HUES48 (cell line): ENCODE results near the gene ATF6.
"Not testable (repeated sequence)": the region's sequence is repeated elsewhere in the genome, so short reads cannot be mapped to it uniquely, and the experiment has no call there.

Experiments
- H3K27ac ChIP-seq: one replicate; pipeline ENCODE4 v1.7.0; 2013; ENCODE audit warnings: low read depth, low read length, inconsistent platforms
- H3K27me3 ChIP-seq: 2 replicates; pipeline ENCODE4 v1.6.1; 2013; ENCODE audit warnings: mild to moderate bottlenecking, low read length; ENCODE audit not compliant: control insufficient read depth, insufficient read depth
- H3K36me3 ChIP-seq: 2 replicates; pipeline ENCODE4 v1.6.1; 2013; ENCODE audit warnings: low read length; ENCODE audit not compliant: control insufficient read depth, insufficient read depth
- H3K4me1 ChIP-seq: 2 replicates; pipeline ENCODE4 v1.6.1; 2013; ENCODE audit warnings: mild to moderate bottlenecking, low read length; ENCODE audit not compliant: control insufficient read depth, insufficient read depth
- H3K4me3 ChIP-seq: 2 replicates; pipeline ENCODE4 v1.5.1; 2013; ENCODE audit warnings: mild to moderate bottlenecking, low read depth, low read length
- H3K9ac ChIP-seq: 2 replicates; pipeline ENCODE4 v1.6.1; 2013; ENCODE audit warnings: mild to moderate bottlenecking, low read depth, low read length, moderate library complexity
- H3K9me3 ChIP-seq: 2 replicates; pipeline ENCODE4 v1.6.1; 2013; ENCODE audit warnings: low read length; ENCODE audit not compliant: control insufficient read depth, insufficient read depth

ATF6 gene

DNA sequence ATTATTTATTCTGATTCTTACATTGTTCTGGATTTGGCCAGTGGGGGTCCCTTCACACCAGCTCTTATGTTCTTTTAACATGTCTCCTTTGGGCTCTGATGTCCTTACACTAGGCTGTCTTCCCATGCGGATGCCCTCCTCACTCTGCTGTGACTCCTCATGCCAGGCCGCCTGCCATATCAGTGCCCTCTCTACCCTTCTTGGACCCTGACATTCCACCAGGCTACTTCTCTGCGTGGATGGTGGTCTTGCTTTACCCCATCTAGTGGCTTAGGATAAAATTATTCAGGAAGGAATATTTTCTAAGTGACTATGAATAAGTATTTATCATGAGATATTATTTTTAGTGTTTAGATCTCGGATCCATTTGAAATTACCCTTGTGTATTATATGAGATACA lies 21.2 kb downstream of the ATF6 start:
- no peaks in the 10 kb centered on the region for H3K4me1 ChIP-seq
- H3K27me3 ChIP-seq, result no peaks in the 10 kb centered on the region
- H3K4me3 ChIP-seq, result no peak overlapping the region
- no peak overlapping the region for H3K9ac ChIP-seq
- H3K36me3 ChIP-seq, result peaks cover 20% of the 10 kb centered on the region
- no peak overlapping the region for H3K27ac ChIP-seq
- H3K9me3 ChIP-seq, result no peaks in the 10 kb centered on the region

DNA sequence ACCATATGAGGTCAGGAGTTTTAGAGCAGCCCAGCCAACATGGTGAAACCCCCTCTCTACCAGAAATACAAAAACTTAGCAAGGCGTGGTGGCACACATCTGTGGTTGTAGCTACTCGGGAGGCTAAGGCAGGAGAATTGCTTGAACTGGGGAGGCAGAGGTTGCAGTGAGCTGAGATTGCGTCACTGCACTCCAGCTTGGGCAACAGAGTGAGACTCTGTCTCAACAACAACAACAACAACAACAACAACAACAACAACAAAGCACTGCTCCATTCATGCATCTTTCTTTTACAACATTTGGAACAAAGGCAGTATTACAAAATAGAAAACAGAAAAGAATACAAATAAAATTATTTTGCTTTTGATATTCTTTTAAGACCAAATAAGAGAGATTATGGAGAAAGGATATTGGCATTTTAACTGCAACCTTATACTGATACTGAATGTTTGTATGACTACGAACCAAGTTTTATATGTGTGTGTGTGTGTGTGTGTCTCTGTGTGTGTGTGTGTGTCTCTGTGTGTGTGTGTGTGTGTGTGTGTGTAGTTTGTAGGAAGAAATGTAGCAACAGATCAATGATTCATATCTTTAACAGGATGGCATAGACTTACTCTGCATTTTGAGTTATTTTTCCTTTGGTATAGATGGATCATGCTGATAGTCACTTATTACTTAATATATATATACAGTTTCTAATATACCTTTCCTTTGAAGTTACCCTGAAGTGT lies 24.6 kb downstream of the ATF6 start:
- Histone ChIP-seq H3K9me3 (no peaks in the 10 kb centered on the region), H3K36me3 (peaks cover 20% of the 10 kb centered on the region), H3K9ac (no peak overlapping the region), H3K4me3 (no peak overlapping the region), H3K4me1 (no peaks in the 10 kb centered on the region), H3K27me3 (no peaks in the 10 kb centered on the region), H3K27ac (no peak overlapping the region)

DNA sequence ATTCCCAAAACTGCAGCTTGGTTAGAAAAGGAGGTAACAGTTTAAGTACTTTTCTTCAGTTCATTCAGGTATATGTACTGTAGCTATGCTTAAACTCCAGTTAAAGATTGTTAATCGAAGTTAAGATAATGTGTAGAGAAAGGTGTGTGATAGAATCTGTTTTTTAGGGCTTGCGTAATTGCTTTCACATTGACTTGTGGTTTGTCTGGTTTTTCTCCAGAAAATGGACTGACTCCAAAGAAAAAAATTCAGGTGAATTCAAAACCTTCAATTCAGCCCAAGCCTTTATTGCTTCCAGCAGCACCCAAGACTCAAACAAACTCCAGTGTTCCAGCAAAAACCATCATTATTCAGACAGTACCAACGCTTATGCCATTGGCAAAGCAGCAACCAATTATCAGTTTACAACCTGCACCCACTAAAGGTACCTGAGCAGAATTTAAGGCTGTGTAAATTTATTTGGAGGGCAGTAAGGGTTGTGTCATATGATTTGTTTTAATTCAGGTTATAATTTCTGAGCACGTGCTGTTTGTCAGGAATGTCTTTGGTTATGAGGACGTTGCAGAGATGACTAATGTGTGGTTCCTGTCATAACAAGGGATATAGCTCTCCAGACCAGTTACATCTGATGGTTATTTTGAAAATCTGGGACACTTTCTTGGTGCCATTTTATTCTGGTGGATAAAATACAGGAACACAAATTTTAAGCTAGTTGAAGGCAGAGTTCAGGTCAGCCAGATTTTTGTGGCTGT lies 26.0 kb downstream of the ATF6 start:
- Histone ChIP-seq H3K9ac (no peak overlapping the region), H3K4me3 (no peak overlapping the region), H3K27ac (no peak overlapping the region), H3K9me3 (no peaks in the 10 kb centered on the region), H3K27me3 (no peaks in the 10 kb centered on the region), H3K36me3 (peaks cover 19% of the 10 kb centered on the region), H3K4me1 (no peaks in the 10 kb centered on the region)

DNA sequence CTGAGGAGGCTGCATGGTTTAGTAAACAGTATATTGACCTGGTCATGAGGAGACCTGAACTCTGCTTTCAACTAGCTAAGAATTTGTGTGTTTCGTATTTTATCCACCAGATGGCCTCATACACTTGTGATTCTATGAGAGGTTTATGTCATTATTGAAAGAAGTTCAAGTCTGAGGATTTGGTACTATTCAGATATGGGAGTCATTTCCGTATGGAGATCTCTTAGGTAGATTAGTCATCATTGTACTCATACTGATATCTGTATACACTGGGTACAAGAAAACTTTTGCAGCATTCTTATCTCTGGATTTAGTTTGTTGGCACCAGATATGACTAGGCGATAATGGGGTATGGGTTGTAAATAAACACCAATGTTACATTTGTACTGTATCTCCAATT lies 26.6 kb downstream of the ATF6 start:
- H3K27ac ChIP-seq, result no peak overlapping the region
- H3K27me3 ChIP-seq, result no peaks in the 10 kb centered on the region
- peaks cover 17% of the 10 kb centered on the region for H3K36me3 ChIP-seq
- no peaks in the 10 kb centered on the region for H3K9me3 ChIP-seq
- no peaks in the 10 kb centered on the region for H3K4me1 ChIP-seq
- no peak overlapping the region for H3K9ac ChIP-seq
- no peak overlapping the region for H3K4me3 ChIP-seq

DNA sequence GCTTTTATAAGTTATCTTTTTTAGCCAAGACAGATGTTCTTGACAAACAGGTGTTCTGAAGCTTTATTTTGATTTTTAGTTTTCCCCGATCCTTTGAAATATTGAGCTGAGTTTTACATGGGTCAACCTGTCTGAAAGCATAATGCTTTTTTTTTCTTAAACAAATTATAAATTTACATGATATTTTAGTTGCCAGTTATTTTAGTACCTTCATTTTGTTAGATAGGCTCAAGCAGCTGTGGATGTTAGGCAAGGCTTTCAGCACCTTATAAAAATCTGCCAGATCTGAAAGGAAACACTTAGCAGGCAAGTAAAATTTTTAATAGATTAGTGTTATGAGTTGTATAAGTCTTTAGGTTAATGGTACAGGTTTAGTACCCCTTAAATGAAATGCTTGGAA lies 33.7 kb downstream of the ATF6 start:
- no peaks in the 10 kb centered on the region for H3K4me1 ChIP-seq
- peaks cover 4% of the 10 kb centered on the region; the same call in 1 of the 2 replicates for H3K36me3 ChIP-seq
- no peak overlapping the region for H3K9ac ChIP-seq
- no peak overlapping the region for H3K27ac ChIP-seq
- H3K4me3 ChIP-seq, result no peak overlapping the region
- no peaks in the 10 kb centered on the region for H3K9me3 ChIP-seq
- no peaks in the 10 kb centered on the region for H3K27me3 ChIP-seq

DNA sequence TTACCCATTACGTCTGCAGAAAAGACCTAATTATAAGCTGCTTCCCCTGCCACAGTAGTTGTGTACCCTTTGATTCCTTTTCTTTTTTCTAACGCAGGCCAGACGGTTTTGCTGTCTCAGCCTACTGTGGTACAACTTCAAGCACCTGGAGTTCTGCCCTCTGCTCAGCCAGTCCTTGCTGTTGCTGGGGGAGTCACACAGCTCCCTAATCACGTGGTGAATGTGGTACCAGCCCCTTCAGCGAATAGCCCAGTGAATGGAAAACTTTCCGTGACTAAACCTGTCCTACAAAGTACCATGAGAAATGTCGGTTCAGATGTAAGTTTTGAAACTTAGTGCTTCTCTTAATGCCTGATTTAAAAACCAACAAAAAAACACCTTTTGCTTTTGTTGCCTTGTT lies 35.8 kb downstream of the ATF6 start:
- no peak overlapping the region for H3K9ac ChIP-seq
- H3K4me3 ChIP-seq, result no peak overlapping the region
- H3K27me3 ChIP-seq, result no peaks in the 10 kb centered on the region
- H3K36me3 ChIP-seq, result peaks cover 4% of the 10 kb centered on the region; the same call in 1 of the 2 replicates
- H3K4me1 ChIP-seq, result no peaks in the 10 kb centered on the region
- H3K27ac ChIP-seq, result no peak overlapping the region
- H3K9me3 ChIP-seq, result no peaks in the 10 kb centered on the region

DNA sequence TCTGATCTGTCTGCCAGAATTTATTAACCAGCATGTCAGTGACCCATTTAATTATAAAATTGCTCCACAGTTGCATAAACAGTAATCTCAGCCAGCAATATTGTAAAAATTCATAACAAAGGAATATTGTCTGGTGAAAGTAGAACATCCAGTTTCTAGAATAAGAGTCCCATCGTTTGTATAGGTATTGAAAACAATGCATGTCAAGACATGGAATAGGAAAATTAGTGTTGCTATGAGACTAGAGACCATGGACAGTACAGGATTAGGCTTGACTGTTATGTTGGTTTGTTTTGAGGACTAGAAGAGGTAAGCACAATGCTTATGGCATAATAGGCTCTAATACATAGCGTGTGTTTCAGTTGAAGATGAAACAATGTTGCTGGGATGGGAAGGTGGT lies 37.1 kb downstream of the ATF6 start:
- H3K36me3 ChIP-seq, result peaks cover 4% of the 10 kb centered on the region; the same call in 1 of the 2 replicates
- H3K27me3 ChIP-seq, result no peaks in the 10 kb centered on the region
- no peaks in the 10 kb centered on the region for H3K9me3 ChIP-seq
- no peak overlapping the region for H3K4me3 ChIP-seq
- no peak overlapping the region for H3K9ac ChIP-seq
- H3K4me1 ChIP-seq, result no peaks in the 10 kb centered on the region
- no peak overlapping the region for H3K27ac ChIP-seq

DNA sequence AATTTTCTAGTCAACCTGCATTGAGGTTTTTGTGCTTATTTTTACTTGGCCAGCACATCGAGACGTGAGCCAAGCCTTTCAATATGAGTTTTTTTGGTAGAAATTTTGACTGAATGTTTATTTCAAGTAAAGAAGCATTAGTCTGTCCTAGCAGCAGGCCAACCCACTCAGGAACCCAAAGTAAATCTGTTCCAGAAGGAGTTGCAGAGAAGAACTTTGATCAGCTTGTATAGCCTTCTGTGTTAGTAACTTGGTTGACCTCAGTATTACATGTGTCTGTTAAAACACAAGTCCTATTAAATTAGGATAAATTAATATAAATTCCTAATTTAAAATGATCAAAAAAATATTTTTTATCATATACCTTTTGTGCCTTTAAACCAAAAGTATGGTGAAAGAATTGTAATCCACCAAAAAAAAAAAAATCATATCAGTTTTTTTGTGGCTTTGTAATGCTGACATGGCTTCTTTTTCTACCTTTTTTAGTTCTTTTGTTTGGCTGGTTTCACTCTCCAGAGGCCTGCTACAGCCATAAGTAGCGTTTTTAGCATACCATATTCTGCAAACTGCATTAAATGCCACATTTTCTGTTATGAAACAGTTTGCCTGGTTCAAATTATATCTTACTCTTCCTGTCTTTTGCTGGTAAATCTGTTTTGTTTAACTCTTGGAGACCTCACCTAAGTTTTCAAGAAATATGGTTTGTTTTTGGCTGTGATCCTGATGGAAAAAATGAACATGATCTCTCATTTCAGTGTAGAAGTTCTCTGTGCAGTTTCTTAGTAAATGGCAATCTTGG lies 39.5 kb downstream of the ATF6 start:
- peaks cover 4% of the 10 kb centered on the region; the same call in 1 of the 2 replicates for H3K36me3 ChIP-seq
- no peaks in the 10 kb centered on the region for H3K27me3 ChIP-seq
- H3K4me3 ChIP-seq, result no peak overlapping the region
- H3K9me3 ChIP-seq, result no peaks in the 10 kb centered on the region
- H3K27ac ChIP-seq, result no peak overlapping the region
- H3K9ac ChIP-seq, result no peak overlapping the region
- no peaks in the 10 kb centered on the region for H3K4me1 ChIP-seq

DNA sequence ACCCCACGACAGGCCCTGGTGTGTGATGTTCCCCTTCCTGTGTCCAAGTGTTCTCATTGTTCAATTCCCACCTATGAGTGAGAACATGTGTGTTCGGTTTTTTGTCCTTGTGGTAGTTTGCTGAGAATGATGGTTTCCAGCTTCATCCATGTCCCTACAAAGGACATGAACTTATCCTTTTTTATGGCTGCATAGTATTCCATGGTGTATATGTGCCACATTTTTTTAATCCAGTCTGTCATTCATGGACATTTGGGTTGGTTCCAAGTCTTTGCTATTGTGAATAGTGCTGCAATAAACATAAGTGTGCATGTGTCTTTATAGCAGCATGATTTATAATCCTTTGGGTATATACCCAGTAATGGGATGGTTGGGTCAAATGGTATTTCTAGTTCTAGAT lies 43.1 kb downstream of the ATF6 start:
- H3K27me3 ChIP-seq, H3K4me3 ChIP-seq, H3K9ac ChIP-seq, H3K27ac ChIP-seq, H3K36me3 ChIP-seq, H3K4me1 ChIP-seq, H3K9me3 ChIP-seq: not testable (repeated sequence)

DNA sequence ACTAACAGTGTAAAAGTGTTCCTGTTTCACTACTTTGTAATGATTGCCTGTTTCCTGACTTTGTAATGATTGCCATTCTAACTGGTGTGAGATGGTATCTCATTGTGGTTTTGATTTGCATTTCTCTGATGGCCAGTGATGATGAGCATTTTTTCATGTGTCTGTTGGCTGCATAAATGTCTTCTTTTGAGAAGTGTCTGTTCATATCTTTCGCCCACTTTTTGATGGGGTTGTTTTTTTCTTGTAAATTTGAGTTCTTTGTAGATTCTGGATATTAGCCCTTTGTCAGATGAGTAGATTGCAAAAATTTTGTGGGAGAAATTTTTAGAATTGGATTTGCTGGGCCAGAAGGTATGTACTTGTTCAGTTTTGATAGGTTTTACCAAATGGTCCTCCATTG lies 43.5 kb downstream of the ATF6 start:
- H3K36me3 ChIP-seq, H3K9ac ChIP-seq, H3K4me1 ChIP-seq, H3K27me3 ChIP-seq, H3K27ac ChIP-seq, H3K9me3 ChIP-seq, H3K4me3 ChIP-seq: not testable (repeated sequence)

DNA sequence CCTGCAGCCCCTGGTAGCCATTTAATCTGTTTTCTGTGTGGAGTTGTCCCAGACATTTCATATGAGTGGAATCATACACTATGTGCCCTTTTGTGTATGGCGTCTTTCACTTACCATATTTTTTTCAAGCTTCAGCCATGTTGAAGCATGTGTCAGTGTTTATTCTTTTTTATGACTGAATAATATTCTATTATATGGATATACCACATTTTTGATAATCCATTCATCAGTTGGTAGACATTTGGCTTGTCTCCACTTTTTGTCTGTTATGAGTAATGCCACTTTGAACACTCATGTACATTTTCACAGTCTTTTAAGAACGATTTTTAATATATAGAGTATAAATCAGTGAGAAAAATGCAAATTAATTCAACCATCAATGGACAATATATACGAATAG lies 44.7 kb downstream of the ATF6 start:
- Histone ChIP-seq H3K36me3 (no peaks in the 10 kb centered on the region), H3K4me1 (no peaks in the 10 kb centered on the region), H3K27me3 (no peaks in the 10 kb centered on the region), H3K9me3 (no peaks in the 10 kb centered on the region), H3K4me3 (no peak overlapping the region), H3K27ac (no peak overlapping the region), H3K9ac (no peak overlapping the region)
